C4-2B (cell line): ENCODE measurements around the gene CRY2.

Source experiments
- CTCF ChIP-seq: fragments of 450-650 bp; conservative IDR thresholded peaks from 2 replicates; pipeline ENCODE4 v1.5.1; 2017; ENCODE audit warnings: mild to moderate bottlenecking
- ZFX ChIP-seq: fragments of 450-650 bp; IDR thresholded peaks from 2 replicates; pipeline ENCODE4 v1.6.1; 2017

- no peak for TF ChIP-seq ZFX
- TF ChIP-seq CTCF, result no peak
These were observed 83.8 kb downstream of the CRY2 start for GRCh38 chr11:45930951-45931570.
